DMS153 (cell line): ENCODE measurements around the gene SPIRE1.
"Not testable (repeated sequence)": the region's sequence is repeated elsewhere in the genome, so short reads cannot be mapped to it uniquely, and the experiment has no call there.

ENCODE experiments used
- DNase-seq: peaks from one replicate; lab custom pipeline; 2025; lab: John Stamatoyannopoulos, UW

The SPIRE1 gene

DNA sequence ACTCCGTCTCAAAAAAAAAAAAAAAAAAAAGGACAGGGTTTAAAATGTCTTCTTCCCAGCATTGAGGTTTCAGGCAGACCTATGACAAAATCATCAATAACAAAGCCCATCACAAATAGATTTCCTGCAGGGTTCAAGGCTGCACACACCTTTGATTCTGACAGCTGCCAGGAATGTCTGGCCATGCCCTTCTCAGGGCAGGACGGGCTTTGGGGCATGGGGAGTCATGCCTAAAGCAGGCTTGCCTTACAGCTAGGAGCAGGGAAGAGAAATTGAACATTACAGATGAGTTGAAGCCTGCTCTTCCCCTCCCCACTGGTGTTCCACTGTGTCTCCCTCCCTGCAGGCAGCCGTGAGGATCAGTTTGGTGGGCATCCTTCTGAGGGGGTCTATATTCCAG is 246.5 kb downstream of the SPIRE1 start:
- DNase-seq, result no peak

DNA sequence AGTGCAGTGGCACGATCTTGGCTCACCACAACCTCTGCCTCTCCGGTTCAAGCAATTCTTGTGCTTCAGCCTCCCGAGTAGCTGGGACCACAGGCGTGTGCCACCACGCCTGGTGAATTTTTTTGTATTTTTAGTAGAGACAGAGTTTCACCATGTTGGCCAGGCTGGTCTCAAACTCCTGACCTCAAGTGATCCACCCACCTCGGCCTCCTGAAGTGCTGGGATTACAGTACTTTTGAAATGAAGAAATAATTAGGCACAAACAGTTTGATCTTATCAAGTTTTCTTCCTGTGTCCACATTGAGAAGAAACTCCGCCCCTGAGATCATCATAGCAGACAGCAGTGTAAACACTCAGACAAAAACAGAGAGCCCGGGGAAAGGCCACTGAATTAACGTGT is 247.2 kb downstream of the SPIRE1 start:
- DNase-seq, result not testable (repeated sequence)

DNA sequence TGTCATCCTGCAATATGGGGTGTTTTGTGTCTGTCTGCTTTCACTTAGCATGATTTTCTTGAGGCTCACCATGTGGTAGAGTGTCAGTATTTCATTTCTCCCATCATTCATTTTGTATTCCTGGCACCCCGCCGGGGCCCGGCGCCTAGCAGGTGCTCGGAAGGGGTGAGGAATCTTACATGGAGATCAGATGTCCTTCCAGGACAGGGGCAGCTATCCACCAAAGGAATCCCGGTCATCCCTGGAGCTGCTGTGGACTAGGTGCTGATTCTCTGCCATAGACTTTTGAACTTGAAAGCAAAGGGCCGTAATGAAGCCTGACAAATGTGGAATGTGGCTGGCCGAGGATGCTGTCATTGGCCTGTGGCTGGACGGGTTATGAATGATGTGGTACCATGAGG is 247.8 kb downstream of the SPIRE1 start:
- DNase-seq, result no peak

DNA sequence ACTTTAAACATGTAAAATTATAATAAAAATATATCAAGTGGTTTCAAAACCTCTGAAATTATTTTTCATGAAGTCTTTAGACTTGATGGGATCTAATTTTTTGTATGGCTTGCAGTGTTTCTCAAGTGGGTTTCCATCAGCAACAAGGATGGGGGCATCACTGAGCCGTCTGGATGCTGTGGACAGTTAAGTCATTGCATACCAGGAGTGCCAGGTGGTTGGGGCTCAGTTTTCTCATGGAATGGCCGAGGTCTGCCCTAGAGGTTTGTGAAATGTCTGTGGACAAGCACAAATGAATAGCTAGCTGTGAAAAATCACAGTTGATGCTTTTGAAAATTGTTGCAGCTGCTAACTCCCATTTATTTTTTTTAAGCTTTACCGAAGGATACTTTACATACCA is 248.4 kb downstream of the SPIRE1 start:
- DNase-seq, result no peak

DNA sequence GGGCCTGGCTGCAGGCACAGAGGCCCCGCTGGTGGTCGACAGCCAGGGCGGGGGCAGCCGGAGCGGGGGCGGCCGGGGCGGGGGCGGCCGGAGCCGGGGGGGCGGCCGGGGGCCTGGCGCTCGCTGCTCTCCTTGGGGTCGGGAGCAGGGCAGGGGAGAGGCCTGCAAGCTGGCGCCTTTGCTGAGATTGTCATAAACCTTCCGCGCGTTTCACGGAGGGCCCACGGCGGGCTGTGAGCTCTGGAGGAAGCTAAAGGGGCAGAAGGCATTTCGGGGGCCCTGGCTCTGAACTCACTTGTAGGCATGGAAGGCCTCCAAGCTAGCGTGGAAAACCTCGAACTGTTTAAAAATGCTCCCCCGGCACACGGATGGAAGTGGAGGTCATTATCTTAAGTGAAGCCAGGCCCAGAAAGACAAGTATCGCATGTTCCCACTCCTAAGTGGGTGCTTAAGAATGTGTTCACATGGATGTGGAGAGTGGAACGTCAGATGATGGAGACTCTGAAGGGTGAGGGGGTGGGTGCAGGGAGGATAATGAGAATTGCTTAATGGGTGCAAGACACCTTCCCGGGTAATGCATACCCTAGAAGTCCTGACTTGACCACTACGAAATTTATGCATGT is 249.5 kb downstream of the SPIRE1 start:
- DNase-seq, result no peak

DNA sequence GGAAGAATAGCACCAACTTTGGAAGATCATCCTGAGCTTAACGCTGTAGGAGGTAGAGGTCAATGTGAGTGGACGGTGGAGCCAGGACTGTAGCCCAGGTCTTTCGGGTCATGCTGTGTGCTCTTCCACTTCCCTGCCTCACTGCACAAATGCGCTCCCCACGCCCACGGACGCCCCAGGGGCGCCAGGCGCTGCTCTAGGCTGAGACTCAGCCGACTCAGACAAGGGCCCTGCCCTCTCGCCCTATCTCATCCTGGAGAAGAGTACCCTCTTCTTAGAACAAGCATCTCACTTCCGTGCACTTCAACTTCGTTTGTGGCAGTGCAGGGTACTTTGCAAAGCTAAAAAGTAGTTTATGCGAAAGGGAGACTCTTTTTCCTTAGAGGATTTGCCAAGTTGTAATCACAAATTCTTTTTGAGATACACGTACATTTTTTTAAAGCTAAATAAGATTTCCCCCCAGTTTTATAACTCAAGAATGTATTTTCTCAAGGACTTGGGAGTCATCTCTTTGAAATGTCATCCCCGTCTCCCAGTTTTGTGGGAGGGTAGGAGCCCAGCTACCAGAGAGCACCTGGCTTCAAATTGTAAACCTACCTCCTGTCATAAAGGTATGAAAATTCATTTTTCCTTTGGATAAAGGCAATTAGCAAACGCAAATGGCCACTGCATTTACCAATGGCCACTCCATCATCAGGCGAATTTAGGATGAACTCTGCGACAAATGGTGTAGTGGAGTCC is 251.4 kb downstream of the SPIRE1 start:
- DNase-seq, result no peak

DNA sequence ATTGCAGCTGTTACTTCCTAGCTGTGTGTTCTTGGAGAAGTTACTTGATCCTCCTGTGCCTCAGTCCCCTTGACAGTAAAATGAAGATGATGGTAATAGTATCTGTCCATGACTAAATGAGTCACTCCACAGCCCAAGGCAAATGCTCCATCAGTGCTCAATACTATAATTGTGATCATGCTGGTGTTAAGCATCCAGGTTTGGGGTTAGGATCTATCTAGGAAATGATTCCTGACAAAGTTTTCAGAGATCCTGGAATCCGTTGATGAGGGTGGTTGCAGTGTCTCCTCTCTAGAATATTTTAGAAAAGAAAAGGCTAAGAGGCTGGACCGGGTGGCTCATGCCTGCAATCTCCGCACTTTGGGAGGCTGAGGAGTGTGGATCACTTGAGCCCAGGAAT is 252.8 kb downstream of the SPIRE1 start:
- no peak for DNase-seq

DNA sequence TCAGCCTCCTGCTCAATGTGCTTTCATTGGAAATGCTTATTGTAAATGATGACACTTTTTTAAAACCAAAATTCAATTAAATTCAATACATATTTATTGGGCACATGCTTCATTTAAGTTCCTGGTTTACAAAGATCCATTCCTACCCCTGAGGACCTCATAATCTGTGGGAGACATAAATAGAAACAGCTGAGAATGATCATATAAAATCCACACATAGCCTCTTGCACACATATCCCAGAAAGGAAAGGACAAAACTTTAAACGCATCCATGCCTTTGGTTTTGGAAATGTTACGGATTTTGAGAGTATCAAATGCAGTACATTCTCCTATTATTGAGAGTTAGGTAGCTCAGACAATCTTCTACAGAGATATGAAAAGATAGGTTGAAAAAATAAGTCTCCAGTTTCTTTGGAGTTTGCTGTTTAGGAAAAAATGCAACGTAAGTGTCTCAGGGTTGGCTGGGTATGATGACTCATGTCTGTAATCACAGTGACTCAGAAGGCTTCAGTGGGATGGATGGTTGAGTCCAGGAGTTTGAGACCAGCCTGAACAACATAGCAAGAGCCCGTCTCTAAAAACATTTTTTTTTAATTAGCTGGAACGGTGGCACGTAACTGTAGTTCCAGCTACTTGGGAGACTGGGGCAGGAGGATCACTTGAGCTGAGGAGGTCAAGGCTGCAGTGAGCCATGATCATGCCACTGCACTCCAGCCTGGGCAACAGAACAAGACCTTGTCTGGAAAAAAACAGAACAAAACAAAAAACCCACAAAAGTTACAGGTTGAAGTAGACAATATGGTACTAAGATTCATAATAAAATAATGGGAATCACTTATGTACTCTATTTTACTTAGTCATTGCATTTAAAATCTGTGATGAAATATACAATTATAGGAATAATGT is 254.1 kb downstream of the SPIRE1 start:
- no peak for DNase-seq

DNA sequence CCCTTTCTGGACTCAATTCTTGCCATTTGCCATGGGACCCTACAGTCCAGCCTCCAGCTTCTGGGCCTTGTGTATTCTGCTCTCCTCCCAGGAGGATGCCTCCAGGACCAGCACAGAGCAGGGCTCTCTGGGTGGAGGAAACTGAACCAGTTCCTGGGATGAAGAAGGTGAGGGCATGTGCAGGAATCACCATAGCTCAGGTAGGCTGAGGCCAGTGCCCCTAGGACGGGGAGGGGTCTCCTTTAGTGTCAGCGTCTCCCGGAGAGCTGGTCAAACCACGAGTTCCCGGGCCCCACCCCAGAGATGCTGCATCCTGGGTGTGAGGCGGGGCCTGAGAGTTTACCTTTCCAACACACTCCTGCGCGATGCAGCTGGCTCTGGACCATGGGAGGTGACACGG is 256.0 kb downstream of the SPIRE1 start:
- no peak for DNase-seq

DNA sequence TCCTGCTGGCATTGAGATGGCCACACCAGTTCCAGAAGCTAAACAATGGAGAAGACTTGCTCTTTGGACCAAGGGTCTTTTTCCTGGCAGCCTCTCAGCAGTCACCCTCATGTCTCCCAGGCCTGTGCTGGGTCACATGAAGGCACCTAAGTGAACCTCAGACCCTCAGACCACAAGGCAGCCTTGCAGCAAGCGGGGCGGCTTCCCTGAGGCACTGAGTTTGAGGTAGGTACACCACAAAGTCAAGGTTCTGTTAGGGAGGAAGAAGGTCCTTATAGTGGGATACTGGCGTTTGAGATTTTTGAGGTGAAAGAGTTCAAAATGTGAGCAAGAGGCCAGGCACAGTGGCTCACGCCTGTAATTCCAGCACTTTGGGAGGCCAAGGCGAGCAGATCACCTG is 258.7 kb downstream of the SPIRE1 start:
- no peak for DNase-seq

DNA sequence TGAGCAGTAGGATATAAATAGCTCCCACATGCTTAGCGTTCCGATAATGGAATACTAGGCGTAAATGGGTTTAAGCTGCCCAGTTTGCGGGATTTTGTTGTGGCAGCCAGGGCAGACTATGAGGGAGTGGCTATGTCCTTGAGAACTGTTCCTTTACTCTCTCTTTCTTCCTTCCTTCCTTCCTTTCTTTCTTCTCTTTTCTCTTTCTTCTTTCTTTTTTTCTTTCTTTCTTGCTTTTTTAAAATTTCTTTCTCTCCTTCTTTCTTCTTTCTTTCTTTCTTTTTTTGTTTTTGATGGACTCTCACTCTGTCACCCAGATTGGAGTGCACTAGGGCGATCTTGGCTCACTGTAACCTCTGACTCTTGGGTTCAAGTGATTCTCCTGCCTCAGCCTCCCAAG is 259.3 kb downstream of the SPIRE1 start:
- no peak for DNase-seq

DNA sequence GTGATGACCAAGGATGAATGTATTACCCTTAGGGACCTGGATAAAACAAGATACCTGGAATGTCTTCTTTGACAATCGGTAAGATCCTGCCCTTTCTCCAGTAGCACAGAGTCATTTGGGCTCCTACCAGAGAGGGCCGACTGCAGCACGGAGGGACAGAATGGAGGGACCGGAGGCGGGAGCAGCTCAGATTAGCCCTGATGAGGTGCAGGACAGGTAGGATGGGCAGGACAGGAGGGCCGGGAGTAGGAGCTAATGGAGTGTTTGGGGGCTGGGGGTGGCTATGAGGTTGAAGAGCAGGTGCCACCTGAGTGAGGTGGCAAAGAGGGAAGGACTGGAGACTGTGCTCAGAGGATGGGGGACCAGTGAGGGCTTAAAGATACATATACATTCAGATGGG is 260.1 kb downstream of the SPIRE1 start:
- no peak for DNase-seq

DNA sequence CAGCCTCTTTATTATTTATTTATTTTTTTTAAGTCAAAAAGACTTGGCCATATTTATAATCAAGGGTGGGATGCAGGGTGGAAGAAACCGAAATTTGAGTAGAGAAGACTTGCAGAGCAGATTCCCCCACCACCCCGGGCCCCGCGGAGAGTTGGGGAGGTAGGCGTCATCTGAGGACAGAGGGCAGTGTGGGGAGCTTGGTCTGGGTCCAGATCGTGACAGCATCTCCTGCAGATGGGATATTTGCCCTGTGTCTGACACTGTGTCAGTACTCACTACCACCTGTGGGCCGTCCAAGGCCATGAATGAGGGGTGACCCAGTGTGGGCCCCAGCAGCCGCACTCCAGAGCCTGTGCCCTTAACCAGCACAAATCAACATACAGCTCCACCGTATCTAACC is 260.7 kb downstream of the SPIRE1 start:
- DNase-seq, result no peak
